ENCODE data around the gene LRTM2. TPM values are rescaled to one million over a fixed set of nuclear protein-coding genes. Genes with fewer than 3 reads are reported as not detected.

The LRTM2 gene
- total RNA-seq, 1 experiment from 2014 or later, result not detected

- Histone ChIP-seq H3K9me3 (replicated peaks) (no peaks in the 10 kb centered on the region), H3K27ac (no peak overlapping the region), H3K4me3 (no peak overlapping the region), H3K4me1 (no peaks in the 10 kb centered on the region), H3K27me3 (0 out of 2 replicates have a peak, but pooled peaks cover 5% of the 10 kb centered on the region), H3K36me3 (no peaks in the 10 kb centered on the region)
- no peak for DNase-seq
These were observed 25.5 kb downstream of the LRTM2 start for GRCh38 chr12:1845886-1846285.

GRCh38 chr12:1846421-1847405 is 26.3 kb downstream of the LRTM2 start:
- H3K27me3 ChIP-seq, result 0 out of 2 replicates have a peak, but pooled peaks cover 5% of the 10 kb centered on the region
- no peaks in the 10 kb centered on the region for H3K9me3 ChIP-seq (replicated peaks)
- DNase-seq, result no peak
- no peaks in the 10 kb centered on the region for H3K4me1 ChIP-seq
- no peaks in the 10 kb centered on the region for H3K36me3 ChIP-seq
- H3K4me3 ChIP-seq, result no peak overlapping the region
- H3K27ac ChIP-seq, result no peak overlapping the region

- H3K4me1 ChIP-seq, result no peaks in the 10 kb centered on the region
- H3K36me3 ChIP-seq, result no peaks in the 10 kb centered on the region
- H3K27ac ChIP-seq, result no peak overlapping the region
- H3K4me3 ChIP-seq, result no peak overlapping the region
- H3K27me3 ChIP-seq, result 0 out of 2 replicates have a peak, but pooled peaks cover 5% of the 10 kb centered on the region
- no peaks in the 10 kb centered on the region for H3K9me3 ChIP-seq (replicated peaks)
- no peak for DNase-seq
These were observed 27.0 kb downstream of the LRTM2 start for GRCh38 chr12:1847411-1847810.

DNA sequence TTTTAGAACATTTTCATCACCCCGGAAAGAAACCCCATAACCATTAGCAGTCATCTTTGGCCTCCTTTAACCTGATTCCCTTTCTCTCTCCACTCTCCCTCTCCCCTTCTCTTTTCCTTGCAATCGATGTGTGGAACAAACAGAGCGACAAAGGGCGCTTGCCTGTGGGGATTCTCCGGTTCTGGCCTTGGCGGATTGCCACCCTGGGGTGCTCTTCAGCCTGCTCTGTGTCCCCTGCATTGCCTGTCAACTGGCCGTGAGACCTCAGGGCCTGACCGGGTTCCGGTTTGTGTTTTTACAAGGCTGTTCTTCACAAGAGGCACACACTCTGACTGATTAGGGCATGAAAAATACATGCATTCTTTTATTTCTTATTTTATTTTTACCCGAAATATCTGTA is 27.8 kb downstream of the LRTM2 start:
- Histone ChIP-seq H3K27ac (no peak overlapping the region), H3K4me1 (no peaks in the 10 kb centered on the region), H3K27me3 (0 out of 2 replicates have a peak, but pooled peaks cover 5% of the 10 kb centered on the region), H3K9me3 (replicated peaks) (no peaks in the 10 kb centered on the region), H3K36me3 (no peaks in the 10 kb centered on the region), H3K4me3 (no peak overlapping the region)
- no peak for DNase-seq

DNA sequence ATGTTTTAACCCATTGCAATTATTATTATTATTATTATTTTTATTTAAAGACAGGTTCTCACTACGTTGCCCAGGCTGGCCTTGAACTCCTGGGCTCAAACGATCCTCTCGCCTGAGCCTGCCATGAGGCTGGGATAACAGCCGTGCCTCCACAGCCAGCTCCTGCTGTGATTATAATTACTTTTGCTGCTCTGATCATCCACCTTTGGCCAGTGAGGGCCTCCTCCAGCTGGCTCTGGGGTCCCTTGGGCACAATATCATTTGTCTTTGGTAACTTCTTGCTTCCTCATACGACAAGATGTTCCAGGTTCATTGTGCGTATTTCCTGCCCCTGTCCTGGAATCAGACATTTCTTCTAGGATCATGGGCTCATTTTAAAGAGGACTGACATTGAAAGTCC is 28.4 kb downstream of the LRTM2 start:
- 0 out of 2 replicates have a peak, but pooled peaks cover 5% of the 10 kb centered on the region for H3K27me3 ChIP-seq

DNA sequence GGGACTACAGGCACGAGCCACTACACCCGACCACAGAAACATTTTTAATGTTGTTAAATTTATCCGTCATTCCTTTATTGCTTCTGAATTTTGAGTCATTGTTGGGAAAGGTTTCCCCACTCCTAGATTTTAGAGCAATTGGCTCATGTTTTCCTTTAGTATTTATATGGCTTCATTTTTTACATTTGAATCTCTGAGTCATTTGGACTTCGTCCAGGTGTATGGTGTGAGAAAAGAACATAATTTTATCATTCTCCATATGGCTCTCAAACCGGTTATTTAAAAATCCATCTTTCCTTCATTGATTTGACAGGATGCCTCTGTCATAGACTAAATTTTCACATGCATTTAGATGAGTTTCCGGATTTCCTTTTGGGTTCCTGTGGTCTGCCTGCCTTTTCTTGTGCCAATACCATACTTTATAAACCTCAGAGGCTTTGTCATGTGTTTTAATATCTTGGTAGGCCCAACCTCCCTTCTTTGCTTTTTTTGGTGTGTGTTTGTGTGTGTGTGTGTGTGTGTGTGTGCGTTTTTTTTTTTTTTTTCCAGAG is 30.9 kb downstream of the LRTM2 start:
- H3K36me3 ChIP-seq, result no peaks in the 10 kb centered on the region
- DNase-seq, result no peak

More for the DNA sequence above, 28.4 kb downstream of the LRTM2 start:
- no peaks in the 10 kb centered on the region for H3K9me3 ChIP-seq (replicated peaks)
- H3K27ac ChIP-seq, result no peak overlapping the region
- no peaks in the 10 kb centered on the region for H3K36me3 ChIP-seq
- no peak overlapping the region for H3K4me3 ChIP-seq
- no peaks in the 10 kb centered on the region for H3K4me1 ChIP-seq
- DNase-seq, result no peak

GRCh38 chr12:1852076-1852475 is 31.7 kb downstream of the LRTM2 start:
- Histone ChIP-seq H3K4me3 (no peak overlapping the region), H3K36me3 (no peaks in the 10 kb centered on the region), H3K9me3 (replicated peaks) (peaks cover 10% of the 10 kb centered on the region), H3K27ac (no peak overlapping the region), H3K4me1 (no peaks in the 10 kb centered on the region), H3K27me3 (0 out of 2 replicates have a peak, but pooled peaks cover 5% of the 10 kb centered on the region)
- no peak for DNase-seq

More for the DNA sequence above, 30.9 kb downstream of the LRTM2 start:
- Histone ChIP-seq H3K27me3 (0 out of 2 replicates have a peak, but pooled peaks cover 5% of the 10 kb centered on the region), H3K4me3 (no peak overlapping the region), H3K27ac (no peak overlapping the region), H3K9me3 (replicated peaks) (peaks cover 10% of the 10 kb centered on the region), H3K4me1 (no peaks in the 10 kb centered on the region)

DNA sequence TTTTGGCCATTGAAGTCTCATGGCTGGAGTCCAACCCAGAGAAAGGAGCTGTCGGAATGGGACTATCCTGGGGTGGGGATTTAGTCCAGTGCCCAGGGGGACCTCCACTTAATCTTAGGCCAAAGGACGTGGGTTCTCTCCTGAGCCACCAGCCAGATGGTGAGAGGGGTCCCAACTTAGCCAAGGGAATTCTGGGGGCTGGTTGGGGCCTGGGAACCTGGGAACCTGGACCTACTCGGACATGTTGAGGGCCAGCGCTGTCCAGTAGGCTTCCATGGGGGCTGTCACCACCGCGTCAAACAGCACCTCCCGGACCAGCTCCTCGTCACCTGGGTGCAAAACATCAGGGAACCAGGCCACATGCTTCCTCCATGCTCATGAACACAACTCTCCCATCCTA is 33.4 kb downstream of the LRTM2 start:
- Histone ChIP-seq H3K4me3 (no peak overlapping the region), H3K27me3 (0 out of 2 replicates have a peak, but pooled peaks cover 5% of the 10 kb centered on the region), H3K36me3 (no peaks in the 10 kb centered on the region), H3K27ac (no peak overlapping the region), H3K9me3 (replicated peaks) (peaks cover 10% of the 10 kb centered on the region), H3K4me1 (no peaks in the 10 kb centered on the region)
- no peak for DNase-seq

GRCh38 chr12:1855241-1855640 is 34.9 kb downstream of the LRTM2 start:
- Histone ChIP-seq H3K4me1 (no peaks in the 10 kb centered on the region), H3K9me3 (replicated peaks) (peaks cover 10% of the 10 kb centered on the region), H3K36me3 (no peaks in the 10 kb centered on the region), H3K4me3 (no peak overlapping the region), H3K27ac (no peak overlapping the region), H3K27me3 (no peaks in the 10 kb centered on the region)
- DNase-seq, result peak in 1 of 2 experiments; percentile 29

DNA sequence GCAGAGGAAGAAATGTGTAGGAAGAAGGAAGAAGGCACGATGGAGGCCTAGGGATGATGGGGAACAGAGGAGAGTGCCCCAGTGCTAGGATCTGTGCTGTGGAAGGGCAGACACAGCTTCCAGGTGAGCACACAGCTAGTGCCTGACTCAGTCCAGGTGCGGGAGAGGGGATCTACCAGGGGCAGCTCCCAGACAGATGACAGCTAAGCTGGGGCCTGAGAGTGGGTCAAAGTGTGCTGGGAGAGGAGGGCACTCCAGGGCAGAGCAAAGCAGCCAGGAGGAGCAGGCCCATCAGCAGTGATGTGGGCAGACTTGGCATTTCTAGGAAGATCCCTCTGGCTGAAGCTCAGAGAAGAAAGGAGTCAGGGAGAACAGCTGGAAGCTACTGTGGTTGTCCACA is 36.7 kb downstream of the LRTM2 start:
- peaks cover 10% of the 10 kb centered on the region for H3K9me3 ChIP-seq (replicated peaks)
- no peaks in the 10 kb centered on the region for H3K4me1 ChIP-seq
- no peak for DNase-seq
- H3K27me3 ChIP-seq, result no peaks in the 10 kb centered on the region
- H3K27ac ChIP-seq, result no peak overlapping the region
- no peak overlapping the region for H3K4me3 ChIP-seq
- no peaks in the 10 kb centered on the region for H3K36me3 ChIP-seq

DNA sequence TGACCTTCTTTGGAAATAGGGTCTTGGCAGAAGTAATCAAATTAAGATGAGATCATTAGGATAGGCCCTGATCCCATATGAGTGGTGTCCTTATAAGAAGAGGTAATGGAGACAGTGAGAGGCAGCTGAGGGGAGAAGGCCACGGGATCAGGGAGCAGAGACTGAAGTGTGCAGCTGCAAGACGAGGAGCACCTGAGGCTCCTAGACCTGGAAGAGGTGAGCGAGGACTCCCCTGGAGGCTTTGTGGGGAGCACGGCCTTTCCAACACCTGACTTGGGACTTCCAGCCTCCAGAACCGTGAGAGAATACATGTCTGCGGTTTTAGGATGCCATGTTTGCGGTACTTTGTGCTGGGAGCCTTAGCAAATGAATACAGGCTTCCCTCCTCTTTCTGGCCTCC is 37.5 kb downstream of the LRTM2 start:
- Histone ChIP-seq H3K4me1 (no peaks in the 10 kb centered on the region), H3K27me3 (no peaks in the 10 kb centered on the region), H3K4me3 (no peak overlapping the region), H3K9me3 (replicated peaks) (peaks cover 10% of the 10 kb centered on the region), H3K36me3 (no peaks in the 10 kb centered on the region), H3K27ac (no peak overlapping the region)
- no peak for DNase-seq

- no peaks in the 10 kb centered on the region for H3K27me3 ChIP-seq
- no peaks in the 10 kb centered on the region for H3K4me1 ChIP-seq
- H3K4me3 ChIP-seq, result no peak overlapping the region
- H3K36me3 ChIP-seq, result no peaks in the 10 kb centered on the region; the same call in 1 of the 2 replicates
- no peak for DNase-seq
- H3K27ac ChIP-seq, result no peak overlapping the region
- H3K9me3 ChIP-seq (replicated peaks), result peaks cover 10% of the 10 kb centered on the region
These were observed 38.1 kb downstream of the LRTM2 start for GRCh38 chr12:1858456-1858855.

- H3K27me3 ChIP-seq, result no peaks in the 10 kb centered on the region
- no peak overlapping the region for H3K27ac ChIP-seq
- DNase-seq, result peak in 1 of 2 experiments; percentile 16
- H3K36me3 ChIP-seq, result no peaks in the 10 kb centered on the region; the same call in 1 of the 2 replicates
- H3K9me3 ChIP-seq (replicated peaks), result peaks cover 9% of the 10 kb centered on the region
- no peak overlapping the region for H3K4me3 ChIP-seq
- no peaks in the 10 kb centered on the region for H3K4me1 ChIP-seq
These were observed 39.3 kb downstream of the LRTM2 start for GRCh38 chr12:1859643-1860042.

GRCh38 chr12:1862973-1863372 is 42.6 kb downstream of the LRTM2 start:
- H3K27me3 ChIP-seq, result no peaks in the 10 kb centered on the region
- H3K4me1 ChIP-seq, result no peaks in the 10 kb centered on the region
- no peaks in the 10 kb centered on the region; the same call in 1 of the 2 replicates for H3K36me3 ChIP-seq
- H3K9me3 ChIP-seq (replicated peaks), result no peaks in the 10 kb centered on the region
- no peak for DNase-seq
- H3K4me3 ChIP-seq, result no peak overlapping the region
- H3K27ac ChIP-seq, result no peak overlapping the region

- Histone ChIP-seq H3K9me3 (replicated peaks) (no peaks in the 10 kb centered on the region), H3K4me3 (no peak overlapping the region), H3K27ac (no peak overlapping the region), H3K4me1 (no peaks in the 10 kb centered on the region), H3K27me3 (no peaks in the 10 kb centered on the region), H3K36me3 (no peaks in the 10 kb centered on the region; the same call in 1 of the 2 replicates)
- DNase-seq, result no peak
These were observed 43.5 kb downstream of the LRTM2 start for GRCh38 chr12:1863823-1864222.

Measured in SJCRH30 (cell line).